ENCODE measurements around the gene GPC6.

GRCh38 chr13:93900731-93901130 is 674.1 kb downstream of the GPC6 start:
- TF ChIP-seq EP300 (IDR thresholded peaks at IDR 0.05), result no peak
- TF ChIP-seq CTCF (IDR thresholded peaks at IDR 0.05), result no peak

Measured in suprapubic skin (tissue), 3 donors.